ENCODE measurements around the gene MCFD2. TPM values are rescaled to one million over a fixed set of nuclear protein-coding genes. Genes with fewer than 3 reads are reported as not detected.

MCFD2 gene
- total RNA-seq, 1 experiment from 2014 or later, result 47.6 TPM

- Histone ChIP-seq H3K27ac (ENCODE audit: low read length) (no peak overlapping the region), H3K4me3 (ENCODE audit: low read length) (no peak overlapping the region), H3K4me2 (ENCODE audit: low read depth, low read length, poor library complexity, severe bottlenecking) (no peak overlapping the region), H3K9me3 (ENCODE audit: low read length) (no peaks in the 10 kb centered on the region), H3K9ac (ENCODE audit: low read length) (no peak overlapping the region), H4K20me1 (ENCODE audit: insufficient read depth, low read depth, low read length) (no peaks in the 10 kb centered on the region), H3K27me3 (ENCODE audit: low read length) (no peaks in the 10 kb centered on the region), H2AFZ (ENCODE audit: low read length) (no peak overlapping the region), H3K36me3 (ENCODE audit: insufficient read depth, low read length) (no peaks in the 10 kb centered on the region), H3K4me1 (ENCODE audit: low read length) (peaks cover 14% of the 10 kb centered on the region), H3K79me2 (ENCODE audit: low read length) (no peaks in the 10 kb centered on the region), H3K9me2 (replicated peaks; ENCODE audit: insufficient read depth, low read length) (no peaks in the 10 kb centered on the region)
- no peak for DNase-seq
These were observed 27.1 kb downstream of the MCFD2 start for GRCh38 chr2:46888421-46888952.

- no peak overlapping the region for H3K9ac ChIP-seq (ENCODE audit: low read length)
- no peak overlapping the region for H2AFZ ChIP-seq (ENCODE audit: low read length)
- H3K9me3 ChIP-seq (ENCODE audit: low read length), result no peaks in the 10 kb centered on the region
- H3K4me3 ChIP-seq (ENCODE audit: low read length), result no peak overlapping the region
- no peak overlapping the region for H3K27ac ChIP-seq (ENCODE audit: low read length)
- H3K9me2 ChIP-seq (replicated peaks; ENCODE audit: insufficient read depth, low read length), result no peaks in the 10 kb centered on the region
- peaks cover 14% of the 10 kb centered on the region for H3K4me1 ChIP-seq (ENCODE audit: low read length)
- no peaks in the 10 kb centered on the region for H3K79me2 ChIP-seq (ENCODE audit: low read length)
- H3K4me2 ChIP-seq (ENCODE audit: low read depth, low read length, poor library complexity, severe bottlenecking), result no peak overlapping the region
- H4K20me1 ChIP-seq (ENCODE audit: insufficient read depth, low read depth, low read length), result no peaks in the 10 kb centered on the region
- no peaks in the 10 kb centered on the region for H3K36me3 ChIP-seq (ENCODE audit: insufficient read depth, low read length)
- DNase-seq, result no peak
- no peaks in the 10 kb centered on the region for H3K27me3 ChIP-seq (ENCODE audit: low read length)
These were observed 28.3 kb downstream of the MCFD2 start for GRCh38 chr2:46887028-46887885.

- Histone ChIP-seq H3K27ac (ENCODE audit: low read length) (no peak overlapping the region), H3K27me3 (ENCODE audit: low read length) (no peaks in the 10 kb centered on the region), H2AFZ (ENCODE audit: low read length) (no peak overlapping the region), H3K4me2 (ENCODE audit: low read depth, low read length, poor library complexity, severe bottlenecking) (no peak overlapping the region), H4K20me1 (ENCODE audit: insufficient read depth, low read depth, low read length) (no peaks in the 10 kb centered on the region), H3K9me3 (ENCODE audit: low read length) (no peaks in the 10 kb centered on the region), H3K79me2 (ENCODE audit: low read length) (no peaks in the 10 kb centered on the region), H3K4me1 (ENCODE audit: low read length) (peaks cover 6% of the 10 kb centered on the region), H3K36me3 (ENCODE audit: insufficient read depth, low read length) (no peaks in the 10 kb centered on the region), H3K9ac (ENCODE audit: low read length) (no peak overlapping the region), H3K4me3 (ENCODE audit: low read length) (no peak overlapping the region), H3K9me2 (replicated peaks; ENCODE audit: insufficient read depth, low read length) (no peaks in the 10 kb centered on the region)
- DNase-seq, result no peak
These were observed 29.2 kb downstream of the MCFD2 start for GRCh38 chr2:46886268-46887027.

- no peaks in the 10 kb centered on the region for H3K9me2 ChIP-seq (replicated peaks; ENCODE audit: insufficient read depth, low read length)
- H3K9me3 ChIP-seq (ENCODE audit: low read length), result no peaks in the 10 kb centered on the region
- H3K4me3 ChIP-seq (ENCODE audit: low read length), result no peak overlapping the region
- H4K20me1 ChIP-seq (ENCODE audit: insufficient read depth, low read depth, low read length), result no peaks in the 10 kb centered on the region
- no peak overlapping the region for H3K9ac ChIP-seq (ENCODE audit: low read length)
- DNase-seq, result no peak
- no peaks in the 10 kb centered on the region for H3K36me3 ChIP-seq (ENCODE audit: insufficient read depth, low read length)
- no peak overlapping the region for H3K4me2 ChIP-seq (ENCODE audit: low read depth, low read length, poor library complexity, severe bottlenecking)
- H3K79me2 ChIP-seq (ENCODE audit: low read length), result no peaks in the 10 kb centered on the region
- H3K27me3 ChIP-seq (ENCODE audit: low read length), result no peaks in the 10 kb centered on the region
- H3K4me1 ChIP-seq (ENCODE audit: low read length), result peaks cover 5% of the 10 kb centered on the region; the same call in 1 of the 2 replicates
- H3K27ac ChIP-seq (ENCODE audit: low read length), result no peak overlapping the region
- H2AFZ ChIP-seq (ENCODE audit: low read length), result no peak overlapping the region
These were observed 30.2 kb downstream of the MCFD2 start for GRCh38 chr2:46885376-46885775.

- no peak for DNase-seq
- no peaks in the 10 kb centered on the region for H3K36me3 ChIP-seq (ENCODE audit: insufficient read depth, low read length)
- H3K79me2 ChIP-seq (ENCODE audit: low read length), result no peaks in the 10 kb centered on the region
- peaks cover 3% of the 10 kb centered on the region; the same call in 1 of the 2 replicates for H3K4me1 ChIP-seq (ENCODE audit: low read length)
- no peaks in the 10 kb centered on the region for H4K20me1 ChIP-seq (ENCODE audit: insufficient read depth, low read depth, low read length)
- H3K9me3 ChIP-seq (ENCODE audit: low read length), result no peaks in the 10 kb centered on the region
- no peaks in the 10 kb centered on the region for H3K9me2 ChIP-seq (replicated peaks; ENCODE audit: insufficient read depth, low read length)
- no peak overlapping the region for H3K4me2 ChIP-seq (ENCODE audit: low read depth, low read length, poor library complexity, severe bottlenecking)
- no peak overlapping the region for H2AFZ ChIP-seq (ENCODE audit: low read length)
- H3K27me3 ChIP-seq (ENCODE audit: low read length), result no peaks in the 10 kb centered on the region
- no peak overlapping the region for H3K27ac ChIP-seq (ENCODE audit: low read length)
- no peak overlapping the region for H3K4me3 ChIP-seq (ENCODE audit: low read length)
- no peak overlapping the region for H3K9ac ChIP-seq (ENCODE audit: low read length)
These were observed 36.1 kb downstream of the MCFD2 start for GRCh38 chr2:46879511-46879910.

GRCh38 chr2:46878886-46879285 is 36.7 kb downstream of the MCFD2 start:
- H3K9me2 ChIP-seq (replicated peaks; ENCODE audit: insufficient read depth, low read length), result no peaks in the 10 kb centered on the region
- H3K79me2 ChIP-seq (ENCODE audit: low read length), result no peaks in the 10 kb centered on the region
- no peak overlapping the region for H3K9ac ChIP-seq (ENCODE audit: low read length)
- peaks cover 2% of the 10 kb centered on the region; the same call in 1 of the 2 replicates for H3K4me1 ChIP-seq (ENCODE audit: low read length)
- H3K27me3 ChIP-seq (ENCODE audit: low read length), result no peaks in the 10 kb centered on the region
- H2AFZ ChIP-seq (ENCODE audit: low read length), result no peak overlapping the region
- H3K27ac ChIP-seq (ENCODE audit: low read length), result no peak overlapping the region
- no peak overlapping the region for H3K4me3 ChIP-seq (ENCODE audit: low read length)
- H4K20me1 ChIP-seq (ENCODE audit: insufficient read depth, low read depth, low read length), result no peaks in the 10 kb centered on the region
- DNase-seq, result no peak
- H3K9me3 ChIP-seq (ENCODE audit: low read length), result no peaks in the 10 kb centered on the region
- no peak overlapping the region for H3K4me2 ChIP-seq (ENCODE audit: low read depth, low read length, poor library complexity, severe bottlenecking)
- H3K36me3 ChIP-seq (ENCODE audit: insufficient read depth, low read length), result no peaks in the 10 kb centered on the region

- Histone ChIP-seq H3K4me1 (ENCODE audit: low read length) (no peaks in the 10 kb centered on the region), H2AFZ (ENCODE audit: low read length) (no peak overlapping the region), H3K4me3 (ENCODE audit: low read length) (no peak overlapping the region), H3K9me3 (ENCODE audit: low read length) (no peaks in the 10 kb centered on the region), H3K9me2 (replicated peaks; ENCODE audit: insufficient read depth, low read length) (no peaks in the 10 kb centered on the region), H3K27ac (ENCODE audit: low read length) (no peak overlapping the region), H3K79me2 (ENCODE audit: low read length) (no peaks in the 10 kb centered on the region), H3K4me2 (ENCODE audit: low read depth, low read length, poor library complexity, severe bottlenecking) (no peak overlapping the region), H3K36me3 (ENCODE audit: insufficient read depth, low read length) (no peaks in the 10 kb centered on the region), H3K27me3 (ENCODE audit: low read length) (no peaks in the 10 kb centered on the region), H4K20me1 (ENCODE audit: insufficient read depth, low read depth, low read length) (no peaks in the 10 kb centered on the region), H3K9ac (ENCODE audit: low read length) (no peak overlapping the region)
- DNase-seq, result no peak
These were observed 37.2 kb downstream of the MCFD2 start for GRCh38 chr2:46878240-46878877.

GRCh38 chr2:46877619-46878113 is 37.9 kb downstream of the MCFD2 start:
- no peak for DNase-seq
- Histone ChIP-seq H2AFZ (ENCODE audit: low read length) (no peak overlapping the region), H3K9ac (ENCODE audit: low read length) (no peak overlapping the region)

More at GRCh38 chr2:46877619-46878113, 37.9 kb downstream of the MCFD2 start:
- Histone ChIP-seq H4K20me1 (ENCODE audit: insufficient read depth, low read depth, low read length) (no peaks in the 10 kb centered on the region), H3K9me2 (replicated peaks; ENCODE audit: insufficient read depth, low read length) (no peaks in the 10 kb centered on the region), H3K79me2 (ENCODE audit: low read length) (no peaks in the 10 kb centered on the region), H3K4me3 (ENCODE audit: low read length) (no peak overlapping the region), H3K4me2 (ENCODE audit: low read depth, low read length, poor library complexity, severe bottlenecking) (no peak overlapping the region), H3K9me3 (ENCODE audit: low read length) (no peaks in the 10 kb centered on the region), H3K4me1 (ENCODE audit: low read length) (no peaks in the 10 kb centered on the region), H3K36me3 (ENCODE audit: insufficient read depth, low read length) (no peaks in the 10 kb centered on the region), H3K27ac (ENCODE audit: low read length) (no peak overlapping the region), H3K27me3 (ENCODE audit: low read length) (no peaks in the 10 kb centered on the region)

Measured in Karpas-422 (cell line).